Ovary (tissue), 3 donors: Measurements from ENCODE around the gene ASPHD1.

Experiments used
- CTCF ChIP-seq, 3 donors: fragments of 450-650 bp in 2 of 3; fragments of 200-600 bp in 1 of 3; IDR thresholded peaks; one replicate each; pipeline versions ENCODE4 v1.5.1 to v1.8.0; 2016 to 2022; ENCODE audit warnings: antibody characterized with exemption in 3 of 3, mild to moderate bottlenecking in 1 of 3
- EP300 ChIP-seq: sonication (generic); formaldehyde crosslinking; IDR thresholded peaks from one replicate; pipeline ENCODE4 v1.6.1; 2017; ENCODE audit warnings: antibody characterized with exemption
- donor health status: DM: no; HTN: no; CAD: no.

- TF ChIP-seq CTCF (IDR thresholded peaks at IDR 0.05): no peak
- no peak for TF ChIP-seq EP300
Measured at GRCh38 chr16:29927070-29927905, 27.0 kb downstream of the ASPHD1 start.
